ENCODE results near the gene RGS17.
"Not testable (repeated sequence)": the region's sequence is repeated elsewhere in the genome, so short reads cannot be mapped to it uniquely, and the experiment has no call there.

Gene RGS17, protein sequence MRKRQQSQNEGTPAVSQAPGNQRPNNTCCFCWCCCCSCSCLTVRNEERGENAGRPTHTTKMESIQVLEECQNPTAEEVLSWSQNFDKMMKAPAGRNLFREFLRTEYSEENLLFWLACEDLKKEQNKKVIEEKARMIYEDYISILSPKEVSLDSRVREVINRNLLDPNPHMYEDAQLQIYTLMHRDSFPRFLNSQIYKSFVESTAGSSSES

DNA sequence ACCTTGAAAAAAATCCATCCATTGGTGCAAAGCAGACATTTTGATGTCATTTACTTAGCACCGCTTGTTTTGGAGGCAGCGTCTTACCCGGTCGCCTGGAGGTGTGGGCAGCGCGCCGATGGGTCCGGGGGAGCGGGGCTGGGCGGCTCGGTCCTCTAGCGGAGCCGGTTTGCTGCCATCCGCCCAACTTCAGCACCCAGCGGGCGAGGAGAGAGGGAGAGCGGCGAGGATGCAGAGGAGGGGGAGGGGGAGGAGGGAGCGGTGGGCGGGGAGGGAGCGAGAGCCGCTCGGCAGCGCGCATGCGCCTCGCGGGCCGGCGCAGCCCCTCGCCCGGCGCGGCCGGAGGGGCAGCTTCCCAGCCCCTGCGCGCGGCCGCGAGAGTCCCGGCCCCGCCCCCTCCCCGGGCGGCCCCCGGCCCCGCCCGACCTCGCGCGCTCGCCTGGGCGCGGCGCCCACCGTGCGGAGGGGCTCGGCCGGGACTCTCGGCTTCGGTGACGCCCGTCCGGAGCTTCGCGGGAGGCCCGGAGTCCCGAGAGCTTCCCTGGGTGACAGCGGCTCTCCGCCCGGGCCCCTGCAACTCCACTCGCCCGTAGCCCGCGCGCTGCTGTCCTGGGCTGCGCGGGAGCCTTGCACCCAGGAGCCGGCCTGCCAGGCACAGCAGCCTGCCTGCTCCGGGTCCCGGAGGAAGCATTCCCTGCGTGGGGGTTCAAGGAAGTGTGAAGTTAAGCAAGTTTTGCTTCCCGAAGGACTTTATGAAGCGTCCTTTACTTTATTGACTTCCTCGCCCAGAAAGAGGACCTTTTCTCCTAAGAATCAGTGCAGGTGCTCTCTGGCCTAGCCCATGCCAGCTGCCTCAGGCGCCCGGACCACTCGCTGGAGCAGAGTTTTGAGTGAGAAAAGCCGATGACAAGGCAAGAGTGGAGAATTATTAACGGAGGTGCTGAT is at the start of gene RGS17:
TSS of gene RGS17 (minus strand) at position 246 of the 945 bp plus-strand sequence. CDS start 87,264 bp downstream, outside the sequence.
- DNase-seq (ENCODE audit: insufficient read length, low spot score), result peak; percentile 77
- FAIRE-seq, result peak; percentile 73

DNA sequence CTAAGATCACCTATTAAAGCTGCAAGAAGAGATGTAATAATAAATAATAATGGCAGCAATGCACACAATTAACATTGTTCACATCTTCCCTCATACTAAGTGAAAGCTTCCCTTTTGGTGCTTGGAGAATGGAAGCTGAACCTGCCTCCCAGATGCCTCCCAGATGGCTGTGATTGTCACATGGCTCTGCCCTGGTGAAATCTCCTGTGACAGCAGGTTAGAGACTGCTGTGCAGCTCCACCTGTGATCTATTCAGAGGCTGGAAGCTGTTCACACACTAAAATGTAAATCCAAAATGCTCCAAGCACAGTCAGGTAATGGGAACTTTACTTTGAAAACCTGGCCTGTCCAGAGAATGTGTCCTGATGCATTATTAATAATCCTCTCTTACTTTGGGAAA is 41.7 kb upstream of the RGS17 start:
- no peak for FAIRE-seq
- no peak for DNase-seq (ENCODE audit: insufficient read length, low spot score)

DNA sequence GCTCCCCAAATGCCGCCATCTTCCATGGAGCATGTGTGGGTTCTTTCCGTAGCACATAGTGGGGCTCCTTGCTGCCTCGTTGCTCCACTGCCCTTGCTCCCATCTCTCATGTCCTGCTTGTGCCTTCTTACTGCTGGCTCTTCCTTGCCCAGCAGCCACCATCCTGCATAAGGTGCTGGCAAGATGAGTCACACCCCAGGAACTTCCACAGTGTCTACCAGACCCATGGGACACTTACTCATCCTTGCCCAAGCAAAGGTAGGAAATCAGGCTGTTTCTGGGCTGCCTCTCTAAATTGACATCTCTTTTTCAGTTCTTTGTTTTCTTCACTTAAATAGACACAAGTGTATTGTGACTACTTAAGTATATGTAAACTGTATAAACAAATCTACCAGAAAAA is 39.4 kb upstream of the RGS17 start:
- FAIRE-seq, result no peak
- DNase-seq (ENCODE audit: insufficient read length, low spot score), result peak; percentile 17

DNA sequence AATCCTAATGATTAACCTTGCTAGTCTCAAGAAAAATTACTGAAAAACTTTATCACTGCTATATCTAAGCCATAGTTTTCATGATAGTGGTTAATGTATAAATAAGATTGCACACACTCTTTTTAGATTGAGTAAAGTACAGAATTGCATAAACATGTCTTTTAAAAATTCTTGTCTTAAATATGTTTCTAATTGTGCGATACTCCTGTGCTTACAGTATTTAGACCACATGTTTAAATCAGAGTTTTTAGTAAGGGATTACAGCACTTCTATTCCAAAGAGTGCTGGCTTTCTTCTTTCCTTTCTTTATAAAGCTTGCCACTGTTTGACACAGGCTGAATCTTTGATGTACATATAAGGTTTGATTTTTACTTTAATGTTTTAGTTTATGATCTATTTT is 36.8 kb upstream of the RGS17 start:
- no peak for FAIRE-seq
- DNase-seq (ENCODE audit: insufficient read length, low spot score), result no peak

DNA sequence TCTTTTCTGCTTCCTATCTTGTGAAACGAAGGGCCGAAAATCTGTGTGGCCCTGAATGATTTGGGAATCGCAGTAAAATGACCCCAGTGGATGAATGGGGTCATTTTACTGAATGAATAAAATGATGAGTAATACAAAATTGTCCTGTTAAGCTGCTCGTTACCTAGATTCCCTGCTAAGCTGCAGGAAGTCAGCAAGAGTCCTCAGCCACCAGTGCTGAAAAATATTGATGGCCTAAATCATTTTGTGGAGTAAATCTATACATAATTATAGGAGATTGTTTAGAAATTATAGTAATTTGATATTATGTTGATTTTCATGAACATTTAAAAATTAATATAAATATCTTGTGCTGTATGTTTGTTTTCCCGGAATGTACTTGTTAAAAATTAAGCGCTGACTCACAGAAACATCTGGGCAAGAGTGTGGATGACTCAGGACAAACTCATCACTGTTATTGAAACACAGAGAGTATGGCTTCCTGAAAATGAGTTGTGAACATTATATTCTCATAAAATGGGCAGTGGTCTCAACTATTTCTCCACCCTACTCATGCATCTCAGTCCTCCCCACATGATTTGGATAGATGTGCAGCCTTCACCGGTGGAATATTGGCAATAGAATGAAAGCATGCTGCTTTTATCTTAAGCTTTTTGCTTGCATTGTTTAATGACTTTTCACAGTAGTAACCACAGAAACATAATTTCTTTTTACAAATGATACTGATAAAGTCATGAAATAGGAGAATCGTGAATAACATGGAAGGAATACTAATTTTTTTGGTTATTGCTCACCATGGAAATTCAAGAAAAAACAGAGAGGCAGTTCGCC is 36.2 kb upstream of the RGS17 start:
- FAIRE-seq (peak; percentile 13), DNase-seq (ENCODE audit: insufficient read length, low spot score) (peak; percentile 7)

DNA sequence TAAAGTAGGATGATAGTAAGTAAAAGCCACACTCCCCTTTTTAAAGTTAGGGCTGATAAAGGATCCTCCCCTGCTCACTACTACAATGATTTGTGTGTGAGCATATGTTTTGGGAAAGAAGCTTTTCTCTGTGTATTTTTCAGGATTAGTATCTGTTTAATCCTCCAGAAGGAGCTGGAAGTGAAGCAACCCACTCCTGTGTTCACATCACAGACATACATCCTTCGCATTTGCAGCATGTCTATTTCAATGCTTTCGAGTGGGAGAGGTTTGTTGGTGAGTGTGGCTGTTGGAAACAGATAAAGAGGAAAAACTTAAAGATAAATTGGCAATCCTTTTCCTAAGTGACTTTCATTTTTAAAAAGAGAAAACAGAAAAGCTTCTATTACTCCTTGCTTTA is 31.6 kb upstream of the RGS17 start:
- FAIRE-seq (no peak), DNase-seq (ENCODE audit: insufficient read length, low spot score) (no peak)

DNA sequence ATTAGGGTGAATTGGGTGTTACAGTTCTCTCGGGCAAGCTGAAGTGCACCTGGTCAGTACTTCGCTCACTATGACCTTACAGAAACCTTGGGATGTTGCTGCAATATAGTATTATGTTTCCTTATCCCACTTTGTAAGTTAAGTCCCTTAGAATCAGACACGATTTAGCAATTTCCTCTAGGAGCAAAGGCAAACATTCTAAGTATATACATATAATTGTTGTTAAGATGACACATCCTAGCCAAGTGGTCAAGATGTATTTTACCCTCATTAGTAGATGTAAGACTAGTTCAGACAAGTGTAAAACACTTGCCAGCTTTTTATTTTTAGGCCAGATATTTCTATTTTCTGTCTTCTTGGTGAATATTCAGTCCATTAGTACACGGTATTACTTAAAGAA is 31.1 kb upstream of the RGS17 start:
- no peak for FAIRE-seq
- no peak for DNase-seq (ENCODE audit: insufficient read length, low spot score)

DNA sequence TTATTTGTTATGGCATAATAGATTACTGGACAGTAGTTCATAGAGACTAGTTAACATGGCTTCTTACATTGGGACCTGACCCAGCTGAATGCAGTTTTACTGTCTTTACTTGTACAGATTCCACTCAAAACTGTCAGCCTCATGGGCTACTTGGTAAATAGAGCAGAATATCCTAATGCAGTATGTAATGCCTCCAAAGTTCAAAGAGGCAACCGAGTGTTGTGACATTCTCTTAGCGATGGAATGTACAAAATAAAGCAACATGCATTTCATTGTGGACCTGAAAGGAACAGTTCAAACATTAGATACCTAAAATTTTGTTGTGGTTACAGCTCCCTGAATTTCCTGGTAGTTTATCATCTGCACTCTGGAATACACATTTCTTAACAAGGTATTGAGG is 29.1 kb upstream of the RGS17 start:
- DNase-seq (ENCODE audit: insufficient read length, low spot score) (no peak), FAIRE-seq (no peak)

DNA sequence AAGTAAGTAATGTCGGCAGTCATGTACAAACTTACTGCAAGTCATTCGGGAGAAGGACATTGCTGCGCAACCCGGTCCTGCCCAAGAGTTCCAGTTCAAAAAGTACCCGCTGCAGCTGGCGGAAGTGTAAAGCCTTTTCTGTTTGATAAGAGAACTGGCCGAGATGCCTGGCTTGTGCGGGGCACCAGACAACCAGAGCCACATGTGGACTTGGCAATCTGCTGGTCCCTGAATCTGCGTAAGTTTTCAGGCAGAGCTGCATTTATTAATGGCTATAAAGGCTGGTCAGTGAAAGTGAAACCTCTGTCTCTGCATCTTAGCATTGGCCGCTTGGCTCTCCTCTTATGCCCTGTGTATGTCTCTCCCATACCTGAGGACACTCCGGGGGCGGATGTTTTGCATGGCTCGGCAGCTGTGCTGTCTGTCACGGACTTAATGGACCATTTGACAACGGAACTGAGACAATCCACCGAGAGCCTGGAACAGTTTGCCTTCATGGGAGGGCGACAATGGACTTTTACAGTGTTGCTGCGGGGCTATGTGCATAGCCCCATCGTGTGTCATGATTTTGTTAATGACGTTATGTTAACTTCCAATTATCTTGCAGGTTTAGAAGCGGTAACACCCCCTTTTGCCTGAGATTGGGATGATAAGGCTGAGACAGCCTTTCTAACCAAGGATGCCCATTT is 19.8 kb upstream of the RGS17 start:
- DNase-seq (ENCODE audit: insufficient read length, low spot score) (no peak), FAIRE-seq (no peak)

DNA sequence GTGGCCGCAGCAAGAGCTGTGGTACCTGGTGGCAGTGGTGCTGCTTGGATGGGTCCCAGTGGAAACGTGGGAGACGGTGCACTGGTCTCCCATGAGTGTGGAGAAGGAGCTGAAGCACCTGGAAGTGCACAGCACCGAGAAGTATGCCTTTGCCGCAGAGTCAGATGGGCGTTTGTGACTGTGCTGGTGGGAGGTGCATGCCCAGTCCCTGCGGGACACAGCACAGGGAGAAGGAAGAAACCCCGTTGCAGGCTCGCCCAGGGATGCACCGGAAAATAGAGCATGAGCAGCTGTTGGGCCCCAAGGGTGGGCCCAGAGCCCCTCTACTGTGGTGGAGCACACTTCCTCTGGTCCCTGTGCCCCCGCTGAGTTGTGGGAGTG is 19.3 kb upstream of the RGS17 start:
- DNase-seq (ENCODE audit: insufficient read length, low spot score) (no peak), FAIRE-seq (no peak)

DNA sequence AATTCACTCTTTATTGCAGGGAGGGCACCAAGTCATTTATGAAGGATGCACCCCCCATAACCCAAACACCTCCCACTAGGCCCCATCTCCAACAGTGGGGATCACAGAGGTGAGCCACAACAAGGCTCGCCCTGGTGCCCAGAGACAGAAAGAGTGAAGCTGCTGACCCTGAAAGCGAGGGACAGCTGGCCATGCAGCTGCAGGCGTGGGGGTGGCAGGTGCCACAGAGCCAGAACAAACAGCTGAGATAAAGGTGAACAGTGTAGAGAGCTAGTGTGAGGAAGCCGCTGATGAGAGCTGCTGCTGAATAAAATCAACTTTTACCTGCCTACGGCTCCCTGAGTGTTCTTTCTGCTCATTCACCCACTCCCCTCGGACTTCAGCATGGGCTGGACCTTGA is 18.8 kb upstream of the RGS17 start:
- DNase-seq (ENCODE audit: insufficient read length, low spot score) (no peak), FAIRE-seq (no peak)

DNA sequence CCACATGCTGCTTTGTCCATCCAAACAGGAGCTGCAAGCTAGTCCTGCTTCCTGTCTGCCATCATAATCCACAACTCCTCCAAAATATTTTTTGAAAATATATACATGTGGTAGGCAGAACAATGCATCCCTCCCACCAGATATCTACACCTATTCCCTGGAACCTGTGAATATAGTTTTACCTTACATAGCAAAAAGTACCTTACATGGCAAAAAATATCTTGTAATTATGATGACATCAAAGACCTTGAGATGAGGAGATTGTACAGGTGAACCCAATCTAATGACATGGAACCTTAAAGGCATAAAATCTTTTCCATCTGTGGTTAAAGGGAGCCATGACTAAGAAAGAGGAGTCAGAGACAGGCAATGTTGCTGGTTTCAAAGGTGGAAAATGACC is 15.3 kb upstream of the RGS17 start:
- no peak for FAIRE-seq
- no peak for DNase-seq (ENCODE audit: insufficient read length, low spot score)

DNA sequence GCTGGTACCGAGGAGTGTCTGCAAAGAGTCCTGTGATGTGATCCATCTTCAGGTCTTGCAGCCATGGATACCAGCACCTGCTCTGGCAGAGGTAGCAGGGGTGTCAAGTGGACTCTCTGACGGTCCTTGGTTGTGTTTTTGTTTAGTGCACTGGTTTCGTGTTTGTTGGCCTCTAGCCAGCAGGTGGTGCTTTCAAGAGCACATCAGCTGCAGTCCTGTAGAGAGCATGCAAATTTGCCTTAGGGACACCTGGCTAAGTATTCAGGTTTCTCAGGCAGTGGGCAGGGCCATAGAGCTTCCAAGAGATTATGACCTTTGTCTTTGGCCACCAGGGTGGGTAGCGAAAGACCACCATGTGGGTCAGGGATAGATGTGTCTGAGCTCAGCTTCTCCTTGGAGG is 14.5 kb upstream of the RGS17 start:
- FAIRE-seq, result no peak
- DNase-seq (ENCODE audit: insufficient read length, low spot score), result no peak

DNA sequence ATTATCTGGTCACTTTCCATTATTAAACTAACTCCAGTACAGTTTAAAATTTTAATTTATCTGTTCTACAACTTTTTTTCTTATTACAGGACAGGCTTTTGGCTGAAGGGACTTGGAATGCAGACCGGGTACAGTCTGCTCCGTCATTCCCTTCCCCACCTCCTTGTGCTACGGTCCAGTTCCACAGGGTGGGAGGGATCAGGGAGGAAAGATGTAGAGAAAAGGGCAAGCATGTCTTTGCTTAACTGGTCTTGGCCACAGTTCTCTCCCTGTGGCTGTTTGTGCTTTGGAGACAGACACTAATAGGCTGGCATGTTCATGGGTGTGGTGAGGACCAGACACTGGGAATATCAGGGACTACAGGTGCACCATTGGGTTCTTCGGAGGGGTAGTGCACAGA is 12.1 kb upstream of the RGS17 start:
- DNase-seq (ENCODE audit: insufficient read length, low spot score), result no peak
- FAIRE-seq, result no peak

DNA sequence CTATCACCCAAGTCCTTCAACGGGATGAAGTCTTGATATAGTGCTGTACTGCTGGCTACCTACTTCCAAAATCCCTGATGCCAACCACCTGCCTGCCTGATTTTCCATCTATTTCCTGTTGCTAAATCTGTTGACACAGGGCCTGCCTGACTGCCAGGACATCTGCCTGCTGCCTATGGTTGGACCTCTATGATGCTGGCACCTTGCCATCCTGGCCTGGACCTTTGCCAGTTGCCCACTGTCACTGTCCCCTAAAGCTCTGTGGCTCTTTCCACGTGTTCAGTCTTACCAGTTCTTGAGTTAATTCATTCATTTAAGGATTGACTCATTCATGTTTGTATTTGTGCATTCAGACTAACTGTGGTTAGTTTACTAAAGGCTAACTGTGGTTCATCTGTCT is 9.2 kb upstream of the RGS17 start:
- FAIRE-seq (no peak), DNase-seq (ENCODE audit: insufficient read length, low spot score) (no peak)

DNA sequence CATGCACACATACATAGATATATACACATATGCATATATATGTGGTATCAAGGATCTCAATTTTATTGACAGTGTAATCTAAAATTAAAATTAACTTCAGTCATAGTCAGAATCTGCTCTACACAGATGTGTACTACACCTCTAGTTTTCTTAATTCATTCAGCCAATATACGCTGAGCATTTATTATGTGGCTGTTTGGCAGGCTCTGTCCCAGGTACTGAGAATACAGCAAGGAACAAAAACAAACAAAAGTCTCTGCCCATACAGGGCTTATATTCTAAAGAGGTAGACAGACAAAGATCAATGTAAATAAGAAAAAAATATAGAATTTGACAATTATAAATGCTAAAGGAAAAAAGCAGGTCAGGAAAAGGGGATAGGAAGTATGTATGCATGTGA is 7.8 kb upstream of the RGS17 start:
- no peak for DNase-seq (ENCODE audit: insufficient read length, low spot score)
- FAIRE-seq, result no peak

DNA sequence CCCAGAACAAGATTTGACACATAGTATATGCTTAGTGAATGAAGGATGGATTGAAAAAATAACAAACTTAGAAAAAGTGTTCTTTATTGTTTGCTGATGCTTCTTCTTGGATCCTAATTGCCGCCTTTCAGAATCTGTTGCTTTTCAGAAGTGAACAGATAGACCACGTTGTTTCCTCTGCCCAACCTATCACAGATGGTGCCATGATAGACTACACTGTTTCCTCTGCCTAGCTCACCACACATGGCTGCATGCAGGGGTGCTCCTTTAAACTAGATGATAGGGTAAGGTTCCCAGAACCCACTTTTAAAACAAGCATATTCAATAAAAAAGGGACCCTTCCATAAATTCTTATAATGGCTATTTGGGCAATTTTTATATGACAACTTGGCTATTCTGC is 4.6 kb upstream of the RGS17 start:
- DNase-seq (ENCODE audit: insufficient read length, low spot score), result no peak
- FAIRE-seq, result no peak

DNA sequence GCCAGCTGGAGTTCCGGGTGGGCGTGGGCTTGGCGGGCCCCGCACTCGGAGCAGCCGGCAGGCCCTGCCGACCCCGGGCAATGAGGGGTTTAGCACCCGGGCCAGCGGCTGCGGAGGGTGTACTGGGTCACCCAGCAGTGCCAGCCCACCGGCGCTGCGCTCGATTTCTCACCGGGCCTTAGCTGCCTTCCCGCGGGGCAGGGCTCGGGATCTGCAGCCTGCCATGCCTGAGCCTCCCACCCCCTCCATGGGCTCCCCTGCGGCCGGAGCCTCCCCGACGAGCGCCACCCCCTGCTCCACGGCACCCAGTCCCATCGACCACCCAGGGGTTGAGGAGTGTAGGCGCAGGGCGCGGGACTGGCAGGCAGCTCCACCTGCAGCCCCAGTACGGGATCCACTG is 2.6 kb upstream of the RGS17 start:
- not testable (repeated sequence) for DNase-seq (ENCODE audit: insufficient read length, low spot score); FAIRE-seq

DNA sequence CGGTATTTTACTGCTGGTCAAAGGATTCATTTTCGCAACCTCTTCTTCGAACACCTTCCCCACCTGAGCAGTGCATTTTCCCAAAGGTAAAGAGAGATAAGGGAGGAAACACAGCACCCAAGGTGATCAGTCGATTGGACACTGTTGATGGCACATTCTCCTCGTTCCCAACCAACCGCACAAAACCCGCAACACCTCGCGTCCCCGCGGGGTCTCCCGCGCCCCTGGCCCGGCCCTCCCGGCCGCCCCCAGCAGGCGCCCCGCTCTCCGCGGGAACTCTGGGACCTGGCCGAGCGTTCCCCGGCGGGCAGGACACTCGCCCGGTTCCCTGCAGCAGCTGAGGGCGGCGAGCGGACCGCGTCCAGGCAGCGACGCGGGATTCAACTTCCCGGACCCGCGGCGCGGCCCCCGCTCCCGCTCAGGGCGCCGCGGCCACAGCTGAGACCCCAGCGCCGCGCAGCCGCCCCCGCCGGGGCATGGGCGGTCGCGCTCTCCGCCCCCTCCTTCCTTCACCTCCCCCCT is 506 bp downstream of the RGS17 start:
- no peak for FAIRE-seq
- peak; percentile 2 for DNase-seq (ENCODE audit: insufficient read length, low spot score)

DNA sequence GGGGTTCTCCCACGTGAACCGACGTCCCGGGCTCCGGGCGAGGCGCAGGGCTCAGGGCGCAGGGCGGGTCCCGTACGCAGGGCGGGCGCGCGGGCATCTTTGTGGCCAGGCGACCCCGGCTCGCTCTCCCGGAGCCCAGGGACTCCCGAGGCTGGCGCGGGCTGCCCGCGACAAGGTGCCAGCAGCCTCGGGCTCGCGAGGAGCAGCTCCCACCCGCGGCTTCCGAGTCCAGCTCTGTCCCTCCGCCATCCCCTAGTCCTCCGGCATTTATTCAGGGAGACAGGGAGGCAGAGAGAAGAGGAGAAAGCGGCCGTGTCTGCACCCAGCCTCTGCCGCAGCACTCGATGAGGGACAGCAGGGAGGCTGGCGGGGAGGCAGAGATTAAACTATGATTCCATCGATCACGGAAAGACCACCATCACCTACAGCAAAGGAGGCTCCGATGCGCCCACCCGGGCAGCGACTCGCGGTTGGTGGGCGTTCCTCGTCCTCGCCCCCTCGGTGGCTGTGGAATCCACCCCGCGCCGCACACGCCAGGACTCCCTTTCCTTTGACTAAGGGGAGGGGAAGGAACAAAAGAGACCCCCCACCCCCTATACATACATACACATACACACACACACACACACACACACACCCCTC is 1.1 kb downstream of the RGS17 start:
- no peak for FAIRE-seq
- peak; percentile 8 for DNase-seq (ENCODE audit: insufficient read length, low spot score)
